NCI-H510A (cell line): ENCODE results near the gene HCK.

ENCODE experiments used
- DNase-seq: peaks from one replicate; lab custom pipeline; 2025; lab: John Stamatoyannopoulos, UW

Gene HCK

GRCh38 chr20:32059189-32059588, 7.1 kb downstream of the HCK start:
- DNase-seq = no peak

DNA sequence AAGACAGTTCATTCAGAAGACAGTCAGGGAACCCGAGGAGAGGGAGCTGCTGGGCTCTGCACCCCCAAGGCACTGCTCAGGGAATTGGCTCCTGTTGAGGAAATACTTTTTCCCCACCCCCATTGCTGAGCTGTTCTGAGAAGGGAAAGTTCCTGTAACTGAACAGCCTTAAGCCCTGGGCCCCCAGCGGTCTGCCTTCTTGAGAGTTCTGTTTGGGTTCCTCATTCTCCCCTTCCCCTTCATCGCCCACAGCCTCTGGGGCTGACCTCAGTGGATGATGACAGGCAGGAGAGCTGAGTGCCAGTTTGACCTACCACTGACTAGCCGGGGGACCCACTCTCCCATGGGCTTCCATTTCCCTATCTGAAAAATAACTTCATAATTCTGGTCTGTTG, 10.7 kb downstream of the HCK start:
- no peak for DNase-seq

DNA sequence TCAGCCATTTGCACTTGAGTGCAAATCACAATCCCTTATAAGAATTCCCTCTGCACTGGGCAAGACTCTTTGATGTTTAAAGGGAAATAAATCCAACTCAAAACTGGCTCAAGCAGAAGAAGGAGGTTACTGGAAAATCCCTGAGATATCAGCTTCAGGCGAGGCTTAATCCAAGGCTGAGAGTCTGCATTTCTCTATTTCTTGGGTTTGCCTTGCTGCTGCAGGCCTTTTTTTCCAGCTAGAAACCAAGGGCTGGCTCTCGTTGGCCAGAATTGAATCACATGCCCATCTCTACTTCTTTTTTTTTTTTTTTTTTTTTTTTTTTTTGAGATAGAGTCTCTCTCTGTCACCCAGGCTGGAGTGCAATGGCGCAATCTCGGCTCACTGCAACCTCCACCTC, 11.7 kb downstream of the HCK start:
- DNase-seq = no peak

- DNase-seq = no peak
Observed at GRCh38 chr20:32064667-32065066, 12.6 kb downstream of the HCK start.

- DNase-seq = no peak
Observed at GRCh38 chr20:32067234-32067821, 15.3 kb downstream of the HCK start.

DNA sequence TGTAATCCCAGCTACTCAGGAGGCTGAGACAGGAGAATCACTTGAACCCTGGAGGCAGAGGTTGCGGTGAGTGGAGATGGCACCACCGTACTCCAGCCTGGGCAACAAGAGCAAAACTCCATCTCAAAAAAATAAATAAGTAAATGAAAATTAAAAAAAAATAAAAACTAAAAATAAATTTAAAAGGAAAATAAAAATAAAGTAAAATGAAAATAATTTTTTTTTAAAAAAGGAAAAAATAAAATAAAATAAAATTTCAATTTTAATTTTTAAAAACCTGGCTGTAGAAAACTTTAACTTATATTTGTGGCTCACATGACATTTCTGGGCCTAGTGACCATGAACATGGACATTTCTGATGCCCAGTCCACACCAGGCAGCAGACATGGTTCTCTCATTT, 16.1 kb downstream of the HCK start:
- DNase-seq = no peak

DNA sequence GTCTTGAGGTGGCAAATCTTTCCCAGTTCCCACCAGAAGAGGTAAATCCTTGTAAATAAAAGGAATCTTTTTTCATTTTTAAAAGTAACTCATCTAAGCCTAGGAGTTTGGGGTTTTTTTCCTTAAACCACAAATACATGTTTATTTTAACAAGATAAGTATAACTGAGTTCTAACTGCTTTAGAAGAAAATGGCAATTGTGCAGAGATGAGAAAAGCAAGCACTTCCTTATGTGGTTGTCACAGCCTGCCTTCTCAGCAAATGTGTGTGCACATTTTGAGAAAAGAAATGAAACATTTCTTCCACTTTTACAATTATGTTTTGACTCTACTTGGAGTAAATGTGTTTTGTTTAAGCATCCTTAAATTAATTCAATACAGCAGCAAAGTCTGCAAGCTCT, 17.7 kb downstream of the HCK start:
- DNase-seq = no peak

GRCh38 chr20:32070282-32070681, 18.2 kb downstream of the HCK start:
- no peak for DNase-seq

DNA sequence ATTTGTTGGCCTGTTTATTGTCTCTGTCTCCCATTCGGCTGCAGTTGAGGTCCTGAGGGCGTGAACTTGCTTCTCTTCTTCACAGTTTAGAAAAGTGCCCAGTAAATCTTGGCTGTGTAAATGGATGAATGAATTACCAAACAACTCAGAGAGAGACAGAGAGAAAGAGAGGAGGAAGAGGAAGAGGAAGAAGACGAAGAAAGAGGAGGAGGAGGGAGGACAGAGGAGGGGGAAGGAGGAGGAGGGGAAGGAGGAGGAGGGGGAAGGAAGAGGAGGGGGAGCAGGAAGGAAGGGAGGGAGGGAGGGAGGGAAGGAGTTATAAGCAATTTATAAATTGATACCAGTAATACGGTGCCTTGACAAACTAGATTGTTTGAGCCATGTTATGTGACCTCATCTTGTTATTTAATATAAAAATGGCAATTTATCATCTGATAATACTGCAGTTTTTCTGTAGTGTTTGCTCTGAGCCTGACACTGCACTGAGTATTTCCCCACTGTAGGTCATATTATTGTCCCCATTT, 18.7 kb downstream of the HCK start:
- no peak for DNase-seq

- no peak for DNase-seq
Observed at GRCh38 chr20:32071395-32072167, 19.5 kb downstream of the HCK start.

DNA sequence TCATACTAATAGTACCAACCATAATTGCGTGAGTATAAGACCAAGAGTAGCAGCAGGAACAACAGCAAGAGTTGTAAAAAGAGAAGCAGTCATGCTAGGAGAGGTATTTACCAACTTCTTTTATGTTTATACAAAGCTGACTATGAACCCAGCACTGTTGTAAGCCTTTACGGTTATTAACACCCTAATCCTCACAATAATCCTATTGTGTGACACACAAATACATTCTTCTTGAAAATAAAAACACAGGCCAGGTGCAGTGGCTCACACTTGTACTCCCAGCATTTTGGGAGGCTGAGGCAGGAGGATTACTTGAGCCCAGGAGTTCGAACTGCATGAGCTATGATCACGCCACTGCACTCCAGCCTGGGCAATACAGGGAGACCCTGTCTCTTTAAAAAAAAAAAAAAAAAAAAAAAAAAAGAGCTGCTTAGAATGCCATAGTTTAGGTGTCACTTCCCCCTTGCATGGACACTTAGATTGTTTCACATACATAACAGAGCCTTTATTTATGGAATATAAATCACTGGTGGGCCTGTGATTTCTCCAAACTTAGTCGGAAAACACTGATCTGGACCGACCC, 20.2 kb downstream of the HCK start:
- no peak for DNase-seq

GRCh38 chr20:32075534-32075933, 23.5 kb downstream of the HCK start:
- DNase-seq = no peak

GRCh38 chr20:32077190-32077589, 25.1 kb downstream of the HCK start:
- DNase-seq = no peak

GRCh38 chr20:32078322-32078721, 26.3 kb downstream of the HCK start:
- no peak for DNase-seq

DNA sequence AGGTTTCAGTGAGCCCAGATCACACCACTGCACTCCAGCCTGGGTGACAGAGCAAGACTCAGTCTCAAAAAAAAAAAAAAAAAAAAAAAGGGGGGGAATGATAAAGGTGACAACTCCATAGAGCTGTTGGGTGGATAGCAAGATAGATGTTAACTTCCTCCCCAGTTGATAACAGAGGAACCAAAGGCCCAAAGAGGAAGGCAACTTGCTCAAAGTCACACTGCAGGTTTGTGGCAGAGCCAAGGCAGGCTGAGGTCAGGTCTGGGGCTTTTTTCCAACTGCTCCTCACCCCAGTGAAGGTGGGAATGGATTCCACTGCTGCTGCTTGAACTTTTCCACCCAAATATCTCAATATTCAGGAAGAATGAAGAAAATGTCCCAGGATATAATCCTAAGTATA, 26.7 kb downstream of the HCK start:
- no peak for DNase-seq

- no peak for DNase-seq
Observed at GRCh38 chr20:32079655-32080109, 27.6 kb downstream of the HCK start.

- DNase-seq = no peak
Observed at GRCh38 chr20:32080783-32081182, 28.7 kb downstream of the HCK start.

- no peak for DNase-seq
Observed at GRCh38 chr20:32083469-32083868, 31.4 kb downstream of the HCK start.

DNA sequence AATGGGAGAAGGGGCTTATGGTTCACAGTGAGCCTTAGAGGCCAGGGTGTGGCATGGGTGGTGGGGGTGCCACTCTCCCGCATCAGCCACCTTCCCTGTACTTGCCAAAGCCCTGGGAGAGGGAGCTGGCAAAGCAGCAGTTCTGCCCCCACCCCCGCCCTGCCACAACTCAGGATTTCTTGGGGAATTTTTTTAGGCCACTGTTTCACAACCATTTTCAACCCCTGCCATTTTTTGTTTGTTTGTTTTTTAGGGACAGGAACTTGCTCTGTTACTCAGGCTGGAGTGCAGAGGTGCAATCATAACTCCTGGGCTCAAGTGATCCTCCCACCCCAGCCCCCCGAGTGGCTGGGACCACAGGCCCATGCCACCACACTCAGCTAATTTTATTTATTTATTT, 35.0 kb downstream of the HCK start:
- DNase-seq = no peak

DNA sequence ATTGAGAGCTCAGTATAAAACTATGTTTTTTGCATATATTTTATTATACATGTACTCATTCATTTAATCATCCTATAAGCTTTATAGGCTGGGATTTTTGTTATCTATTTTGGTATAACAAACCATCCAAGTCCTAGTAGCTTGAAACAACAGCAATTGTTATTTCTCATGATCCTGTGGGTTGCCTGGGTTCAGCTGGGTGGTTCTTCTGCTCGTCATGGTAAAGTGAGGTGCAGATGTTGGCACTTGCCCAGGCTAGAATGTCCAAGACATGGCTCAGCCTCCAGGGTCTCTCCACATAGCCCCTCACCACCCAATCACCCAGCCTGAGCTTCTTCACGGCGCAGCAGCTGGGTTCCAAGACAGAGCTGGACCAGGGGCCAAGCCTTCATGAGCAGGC, 36.7 kb downstream of the HCK start:
- no peak for DNase-seq

- DNase-seq = no peak
Observed at GRCh38 chr20:32089637-32090362, 37.8 kb downstream of the HCK start.

DNA sequence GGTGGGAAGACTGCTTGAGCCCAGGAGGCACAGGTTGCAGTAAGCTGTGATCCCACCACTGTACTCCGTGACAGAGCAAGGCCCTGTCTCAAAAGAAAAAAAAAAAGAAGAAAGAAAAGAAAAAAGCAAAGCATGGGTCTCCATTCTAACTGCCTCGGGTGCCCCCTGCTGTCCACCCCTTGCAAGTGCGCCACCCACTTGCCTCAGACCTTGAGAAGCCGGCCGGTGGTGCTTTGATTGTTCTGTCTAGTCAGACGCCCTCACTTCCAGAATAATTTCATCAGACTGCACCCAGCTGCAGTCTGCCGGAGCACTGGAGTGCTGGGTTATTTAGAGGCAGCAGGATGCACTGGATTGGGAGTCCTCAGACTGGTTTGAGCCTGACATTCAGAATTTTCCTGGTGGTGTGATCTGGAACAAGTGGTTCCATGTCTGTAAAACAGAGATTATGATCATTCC, 39.9 kb downstream of the HCK start:
- peak; percentile 35 for DNase-seq

DNA sequence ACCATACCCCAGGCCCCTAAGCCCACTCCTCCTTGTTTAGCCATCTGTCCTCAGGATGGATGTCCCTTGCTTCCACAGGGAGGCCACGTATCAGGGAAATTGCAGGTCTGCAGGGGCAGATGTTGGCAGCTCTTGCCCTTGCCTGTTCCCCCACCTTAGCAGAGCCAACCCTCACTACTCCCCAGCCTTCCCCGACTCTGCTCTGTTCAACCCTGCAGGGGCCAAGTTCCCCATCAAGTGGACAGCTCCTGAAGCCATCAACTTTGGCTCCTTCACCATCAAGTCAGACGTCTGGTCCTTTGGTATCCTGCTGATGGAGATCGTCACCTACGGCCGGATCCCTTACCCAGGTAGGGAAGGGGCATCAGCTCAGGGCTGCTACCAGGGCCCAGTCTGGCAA, 46.7 kb downstream of the HCK start:
- no peak for DNase-seq
